ENCODE data around the gene LMO7. TPM values are rescaled to one million over a fixed set of nuclear protein-coding genes. Genes with fewer than 3 reads are reported as not detected.
A peak's percentile ranks its signal among the peaks of the same experiment; 100 is the strongest.

Gene LMO7
- total and polyA plus RNA-seq, 2 of the 8 experiments (the other 6 are each of a cell fraction or from before 2014, with no cell fraction given), result 8.1 to 28.3 TPM

GRCh38 chr13:75687150-75687763 is 51.1 kb downstream of the LMO7 start (continued):
- TF ChIP-seq CHD7 (IDR thresholded peaks at IDR 0.05; ENCODE audit: insufficient replicate concordance, low read length) (no peak), CBX5 (IDR thresholded peaks at IDR 0.05; ENCODE audit: low read depth, low read length) (no peak), RAD21 (IDR thresholded peaks at IDR 0.05 in 1 of 2, conservative IDR thresholded peaks at IDR 0.05 in 1 of 2; ENCODE audit: low read depth in 2 of 2, low read length in 2 of 2) (peak; percentile 64 to 65), SP1 (IDR thresholded peaks at IDR 0.05; ENCODE audit: low read depth, low read length) (no peak), FOSL1 (IDR thresholded peaks at IDR 0.05; ENCODE audit: insufficient read depth, low read depth, low read length) (no peak)
- TF ChIP-seq, protein P1, sequence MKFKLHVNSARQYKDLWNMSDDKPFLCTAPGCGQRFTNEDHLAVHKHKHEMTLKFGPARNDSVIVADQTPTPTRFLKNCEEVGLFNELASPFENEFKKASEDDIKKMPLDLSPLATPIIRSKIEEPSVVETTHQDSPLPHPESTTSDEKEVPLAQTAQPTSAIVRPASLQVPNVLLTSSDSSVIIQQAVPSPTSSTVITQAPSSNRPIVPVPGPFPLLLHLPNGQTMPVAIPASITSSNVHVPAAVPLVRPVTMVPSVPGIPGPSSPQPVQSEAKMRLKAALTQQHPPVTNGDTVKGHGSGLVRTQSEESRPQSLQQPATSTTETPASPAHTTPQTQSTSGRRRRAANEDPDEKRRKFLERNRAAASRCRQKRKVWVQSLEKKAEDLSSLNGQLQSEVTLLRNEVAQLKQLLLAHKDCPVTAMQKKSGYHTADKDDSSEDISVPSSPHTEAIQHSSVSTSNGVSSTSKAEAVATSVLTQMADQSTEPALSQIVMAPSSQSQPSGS (IDR thresholded peaks at IDR 0.05; ENCODE audit: low read length), result no peak
